ENCODE measurements around the gene RBM47.
"Not testable (repeated sequence)": the region's sequence is repeated elsewhere in the genome, so short reads cannot be mapped to it uniquely, and the experiment has no call there.

RBM47 gene

GRCh38 chr4:40439519-40439918 lies 190.1 kb downstream of the RBM47 start:
- Histone ChIP-seq H3K27me3 (ENCODE audit: low read length) (no peaks in the 10 kb centered on the region), H3K79me2 (ENCODE audit: insufficient read depth, low read length) (no peaks in the 10 kb centered on the region), H3F3A (ENCODE audit: insufficient read depth) (no peaks in the 10 kb centered on the region), H3K4me3 (ENCODE audit: insufficient read depth, low read length, poor library complexity, severe bottlenecking) (no peak overlapping the region), H4K20me1 (ENCODE audit: low read depth, low read length) (no peaks in the 10 kb centered on the region), H3K9me2 (replicated peaks; ENCODE audit: insufficient read depth, low read length) (no peaks in the 10 kb centered on the region), H3K9ac (ENCODE audit: low read length) (no peak overlapping the region), H3K4me2 (ENCODE audit: low read depth, low read length, poor library complexity, severe bottlenecking) (no peak overlapping the region), H3K9me3 (ENCODE audit: insufficient read depth, low read length) (no peaks in the 10 kb centered on the region), H3K27ac (ENCODE audit: low read depth, low read length) (no peak overlapping the region), H3K36me3 (ENCODE audit: low read length) (no peaks in the 10 kb centered on the region), H2AFZ (ENCODE audit: low read depth, low read length, severe bottlenecking) (no peak overlapping the region)
- no peak for TF ChIP-seq EZH2phosphoT487 (conservative IDR thresholded peaks at IDR 0.05; ENCODE audit: low read length)
- TF ChIP-seq, protein P1, sequence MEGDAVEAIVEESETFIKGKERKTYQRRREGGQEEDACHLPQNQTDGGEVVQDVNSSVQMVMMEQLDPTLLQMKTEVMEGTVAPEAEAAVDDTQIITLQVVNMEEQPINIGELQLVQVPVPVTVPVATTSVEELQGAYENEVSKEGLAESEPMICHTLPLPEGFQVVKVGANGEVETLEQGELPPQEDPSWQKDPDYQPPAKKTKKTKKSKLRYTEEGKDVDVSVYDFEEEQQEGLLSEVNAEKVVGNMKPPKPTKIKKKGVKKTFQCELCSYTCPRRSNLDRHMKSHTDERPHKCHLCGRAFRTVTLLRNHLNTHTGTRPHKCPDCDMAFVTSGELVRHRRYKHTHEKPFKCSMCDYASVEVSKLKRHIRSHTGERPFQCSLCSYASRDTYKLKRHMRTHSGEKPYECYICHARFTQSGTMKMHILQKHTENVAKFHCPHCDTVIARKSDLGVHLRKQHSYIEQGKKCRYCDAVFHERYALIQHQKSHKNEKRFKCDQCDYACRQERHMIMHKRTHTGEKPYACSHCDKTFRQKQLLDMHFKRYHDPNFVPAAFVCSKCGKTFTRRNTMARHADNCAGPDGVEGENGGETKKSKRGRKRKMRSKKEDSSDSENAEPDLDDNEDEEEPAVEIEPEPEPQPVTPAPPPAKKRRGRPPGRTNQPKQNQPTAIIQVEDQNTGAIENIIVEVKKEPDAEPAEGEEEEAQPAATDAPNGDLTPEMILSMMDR (IDR thresholded peaks at IDR 0.05; ENCODE audit: insufficient read depth, low read length, poor library complexity, severe bottlenecking), result no peak

DNA sequence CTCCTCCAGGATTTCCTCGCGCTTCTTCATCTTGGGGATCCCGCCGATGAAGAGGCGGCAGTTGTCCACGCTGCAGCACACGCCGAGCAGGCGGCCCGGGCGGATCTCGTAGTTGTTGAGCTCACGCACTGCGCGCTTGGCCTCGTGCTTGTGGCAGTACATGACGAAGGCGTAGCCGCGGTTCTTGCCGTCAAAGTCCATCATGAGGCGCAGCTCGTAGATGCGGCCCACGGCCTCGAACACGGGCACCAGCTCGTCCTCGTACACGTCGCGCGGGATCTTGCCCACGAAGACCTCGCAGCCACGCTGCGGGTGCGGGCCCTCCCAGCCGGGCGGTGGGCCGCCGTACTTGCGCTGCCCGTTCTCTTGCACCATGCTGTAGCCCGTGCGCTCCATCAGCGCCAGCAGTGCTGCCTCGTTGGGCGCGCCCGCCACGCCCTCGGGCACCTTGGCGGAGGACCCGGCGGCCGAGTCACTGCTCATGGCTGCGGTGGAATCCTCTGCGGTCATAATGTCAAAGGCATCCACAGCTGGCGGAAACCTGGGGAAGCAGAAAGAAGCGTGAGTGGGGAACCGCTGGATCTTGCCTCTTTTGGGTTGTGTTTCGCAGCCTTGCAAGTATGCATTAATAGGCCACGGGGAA lies 191.2 kb downstream of the RBM47 start:
- Histone ChIP-seq H3K27ac (ENCODE audit: low read depth, low read length) (no peak overlapping the region), H3K36me3 (ENCODE audit: low read length) (no peaks in the 10 kb centered on the region), H3K4me2 (ENCODE audit: low read depth, low read length, poor library complexity, severe bottlenecking) (no peak overlapping the region), H2AFZ (ENCODE audit: low read depth, low read length, severe bottlenecking) (no peak overlapping the region), H3K27me3 (ENCODE audit: low read length) (no peaks in the 10 kb centered on the region), H3K9ac (ENCODE audit: low read length) (no peak overlapping the region), H3K4me3 (ENCODE audit: insufficient read depth, low read length, poor library complexity, severe bottlenecking) (no peak overlapping the region), H3K9me3 (ENCODE audit: insufficient read depth, low read length) (no peaks in the 10 kb centered on the region), H3K79me2 (ENCODE audit: insufficient read depth, low read length) (no peaks in the 10 kb centered on the region), H3K9me2 (replicated peaks; ENCODE audit: insufficient read depth, low read length) (no peaks in the 10 kb centered on the region), H3F3A (ENCODE audit: insufficient read depth) (no peaks in the 10 kb centered on the region), H4K20me1 (ENCODE audit: low read depth, low read length) (no peaks in the 10 kb centered on the region)
- TF ChIP-seq, protein P1 (IDR thresholded peaks at IDR 0.05; ENCODE audit: insufficient read depth, low read length, poor library complexity, severe bottlenecking), result no peak
- no peak for TF ChIP-seq EZH2phosphoT487 (conservative IDR thresholded peaks at IDR 0.05; ENCODE audit: low read length)

DNA sequence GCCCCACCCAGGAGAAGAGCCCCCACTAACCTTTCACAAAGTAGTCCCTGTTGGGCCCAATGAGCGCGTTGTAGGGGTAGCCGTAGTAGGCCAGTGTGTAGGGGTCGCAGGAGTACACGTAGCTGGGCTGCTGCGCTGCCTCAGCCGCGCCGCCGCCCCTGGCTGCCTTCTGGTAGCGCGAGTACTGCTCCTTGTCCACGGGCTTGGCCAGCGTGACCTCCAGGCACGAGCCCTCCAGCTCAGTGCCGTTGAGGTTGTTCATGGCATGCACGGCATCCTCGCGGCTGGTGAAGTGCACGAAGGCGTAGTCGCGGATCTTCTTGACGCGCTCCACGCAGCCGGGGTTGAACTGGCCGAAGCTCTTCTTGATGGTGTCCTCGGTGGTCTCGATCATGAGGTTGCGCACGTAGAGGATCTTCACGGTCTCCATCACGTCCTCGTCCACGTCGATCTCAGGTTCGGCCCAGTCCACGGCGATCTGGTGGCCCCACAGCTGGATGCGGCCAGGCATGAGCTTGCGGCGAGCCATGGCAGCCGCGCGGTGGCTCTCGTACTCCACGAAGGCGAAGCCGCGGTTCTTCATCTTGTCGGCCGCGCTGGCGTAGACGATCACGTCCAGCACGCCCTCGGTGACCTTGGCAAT lies 191.8 kb downstream of the RBM47 start:
- no peaks in the 10 kb centered on the region for H3K9me3 ChIP-seq (ENCODE audit: insufficient read depth, low read length)
- H3K27ac ChIP-seq (ENCODE audit: low read depth, low read length), result no peak overlapping the region
- no peaks in the 10 kb centered on the region for H3K27me3 ChIP-seq (ENCODE audit: low read length)
- H3K4me3 ChIP-seq (ENCODE audit: insufficient read depth, low read length, poor library complexity, severe bottlenecking), result no peak overlapping the region
- TF ChIP-seq, protein P1 (IDR thresholded peaks at IDR 0.05; ENCODE audit: insufficient read depth, low read length, poor library complexity, severe bottlenecking), result no peak
- TF ChIP-seq EZH2phosphoT487 (conservative IDR thresholded peaks at IDR 0.05; ENCODE audit: low read length), result no peak
- H3F3A ChIP-seq (ENCODE audit: insufficient read depth), result no peaks in the 10 kb centered on the region
- H3K79me2 ChIP-seq (ENCODE audit: insufficient read depth, low read length), result no peaks in the 10 kb centered on the region
- H2AFZ ChIP-seq (ENCODE audit: low read depth, low read length, severe bottlenecking), result no peak overlapping the region
- no peaks in the 10 kb centered on the region for H3K36me3 ChIP-seq (ENCODE audit: low read length)
- H3K9ac ChIP-seq (ENCODE audit: low read length), result no peak overlapping the region
- H4K20me1 ChIP-seq (ENCODE audit: low read depth, low read length), result no peaks in the 10 kb centered on the region
- H3K4me2 ChIP-seq (ENCODE audit: low read depth, low read length, poor library complexity, severe bottlenecking), result no peak overlapping the region
- no peaks in the 10 kb centered on the region for H3K9me2 ChIP-seq (replicated peaks; ENCODE audit: insufficient read depth, low read length)

DNA sequence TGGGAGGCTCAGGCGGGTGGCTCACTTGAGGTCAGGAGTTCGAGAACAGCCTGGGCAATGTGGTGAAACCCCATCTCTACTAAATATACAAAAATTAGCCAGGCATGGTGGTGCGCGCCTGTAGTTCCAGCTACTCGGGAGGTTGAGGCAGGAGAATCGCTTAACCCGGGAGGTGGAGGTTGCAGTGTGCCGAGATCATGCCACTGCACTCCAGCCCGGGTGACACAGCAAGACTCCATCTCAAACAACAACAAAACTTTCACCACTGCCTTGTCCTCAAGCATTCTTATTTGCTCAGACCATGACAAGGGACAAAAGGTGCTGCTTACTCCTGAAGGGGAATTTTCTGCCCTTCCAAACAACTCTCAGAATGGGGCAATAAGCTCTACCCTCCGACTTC lies 194.4 kb downstream of the RBM47 start:
- H3K79me2 ChIP-seq (ENCODE audit: insufficient read depth, low read length); H3K36me3 ChIP-seq (ENCODE audit: low read length); H3K27me3 ChIP-seq (ENCODE audit: low read length); H3K4me2 ChIP-seq (ENCODE audit: low read depth, low read length, poor library complexity, severe bottlenecking); H4K20me1 ChIP-seq (ENCODE audit: low read depth, low read length); H2AFZ ChIP-seq (ENCODE audit: low read depth, low read length, severe bottlenecking); H3K4me3 ChIP-seq (ENCODE audit: insufficient read depth, low read length, poor library complexity, severe bottlenecking); H3F3A ChIP-seq (ENCODE audit: insufficient read depth); H3K9me3 ChIP-seq (ENCODE audit: insufficient read depth, low read length); H3K9me2 ChIP-seq (replicated peaks; ENCODE audit: insufficient read depth, low read length); H3K27ac ChIP-seq (ENCODE audit: low read depth, low read length); H3K9ac ChIP-seq (ENCODE audit: low read length): not testable (repeated sequence)
